SK-N-SH treated with all-trans-retinoic acid at 6 μM for 48 hours (cell line): ENCODE measurements around the gene ARHGAP21.

ENCODE experiments used
- ATAC-seq: fragments of 200-7000 bp; cut with Tn5 transposase; 3 replicates; pipeline ENCODE4 v1.9.1; 2020; ENCODE audit warnings: mild to moderate bottlenecking, moderate library complexity
- BACH2 ChIP-seq: fragments of 250-450 bp; sonication (Bioruptor Pico); IDR thresholded peaks from 2 replicates; pipeline ENCODE4 v1.9.0; 2021; ENCODE audit warnings: mild to moderate bottlenecking, borderline replicate concordance
- CREB5 ChIP-seq: fragments of 250-450 bp; sonication (Bioruptor Pico); IDR thresholded peaks from 2 replicates; pipeline ENCODE4 v1.5.1; 2020; ENCODE audit warnings: low read depth, mild to moderate bottlenecking, moderate library complexity
- CSRNP3 ChIP-seq: fragments of 250-450 bp; sonication (Bioruptor Pico); IDR thresholded peaks from 2 replicates; pipeline ENCODE4 v1.5.1; 2021; ENCODE audit warnings: mild to moderate bottlenecking, moderate library complexity
- ESRRG ChIP-seq: fragments of 250-450 bp; sonication (Bioruptor Pico); IDR thresholded peaks from 2 replicates; pipeline ENCODE4 v1.6.1; 2021; ENCODE audit warnings: mild to moderate bottlenecking
- GLIS3 ChIP-seq: fragments of 250-450 bp; sonication (Bioruptor Pico); IDR thresholded peaks from 2 replicates; pipeline ENCODE4 v1.5.0; 2020; ENCODE audit warnings: mild to moderate bottlenecking, moderate library complexity
- PATZ1 ChIP-seq: fragments of 250-450 bp; sonication (Bioruptor Pico); IDR thresholded peaks from 2 replicates; pipeline ENCODE4 v1.8.0; 2020; ENCODE audit warnings: mild to moderate bottlenecking, moderate library complexity, borderline replicate concordance
- PPARA ChIP-seq: fragments of 250-450 bp; sonication (Bioruptor Pico); IDR thresholded peaks from 2 replicates; pipeline ENCODE4 v1.5.0; 2020; ENCODE audit warnings: mild to moderate bottlenecking, borderline replicate concordance
- RARB ChIP-seq: fragments of 250-450 bp; sonication (Bioruptor Pico); IDR thresholded peaks from 2 replicates; pipeline ENCODE4 v1.8.0; 2021; ENCODE audit warnings: mild to moderate bottlenecking, moderate library complexity
- SNAI2 ChIP-seq: fragments of 250-450 bp; sonication (Bioruptor Pico); IDR thresholded peaks from 2 replicates; pipeline ENCODE4 v1.5.0; 2020; ENCODE audit warnings: mild to moderate bottlenecking, moderate library complexity
- TOX ChIP-seq: fragments of 250-450 bp; sonication (Bioruptor Pico); IDR thresholded peaks from 2 replicates; pipeline ENCODE4 v1.8.0; 2021; ENCODE audit warnings: mild to moderate bottlenecking, moderate library complexity, borderline replicate concordance
- TSHZ2 ChIP-seq: fragments of 250-450 bp; sonication (Bioruptor Pico); IDR thresholded peaks from 2 replicates; pipeline ENCODE4 v1.5.0; 2020; ENCODE audit warnings: mild to moderate bottlenecking, moderate library complexity
- ZC3H10 ChIP-seq: fragments of 250-450 bp; sonication (Bioruptor Pico); IDR thresholded peaks from 2 replicates; pipeline ENCODE4 v1.5.1; 2021; ENCODE audit warnings: mild to moderate bottlenecking, moderate library complexity
- ZFP3 ChIP-seq: fragments of 250-450 bp; sonication (Bioruptor Pico); IDR thresholded peaks from 2 replicates; pipeline ENCODE4 v1.5.0; 2020; ENCODE audit warnings: mild to moderate bottlenecking, moderate library complexity
- ZFP30 ChIP-seq: fragments of 450-650 bp; formaldehyde crosslinking; IDR thresholded peaks from 2 replicates; pipeline ENCODE4 v1.5.0; 2022; ENCODE audit warnings: mild to moderate bottlenecking, moderate library complexity
- ZNF565 ChIP-seq: fragments of 450-650 bp; formaldehyde crosslinking; conservative IDR thresholded peaks from 2 replicates; pipeline ENCODE4 v1.5.0; 2020; ENCODE audit warnings: low read depth, mild to moderate bottlenecking, moderate library complexity
- ZNF70 ChIP-seq: fragments of 450-650 bp; formaldehyde crosslinking; IDR thresholded peaks from 2 replicates; pipeline ENCODE4 v1.5.0; 2020; ENCODE audit warnings: mild to moderate bottlenecking, moderate library complexity

The ARHGAP21 gene

GRCh38 chr10:24597961-24598360, 125.7 kb downstream of the ARHGAP21 start:
- no peak for TF ChIP-seq ZFP30 (CRISPR knock-in tag)
- TF ChIP-seq ZFP3 (CRISPR knock-in tag), result no peak
- no peak for TF ChIP-seq CREB5 (CRISPR knock-in tag)
- no peak for TF ChIP-seq BACH2
- no peak for TF ChIP-seq TOX (CRISPR knock-in tag)
- no peak for TF ChIP-seq SNAI2 (CRISPR knock-in tag)
- TF ChIP-seq PPARA (CRISPR knock-in tag), result no peak
- TF ChIP-seq ZNF70 (CRISPR knock-in tag), result no peak
- TF ChIP-seq ESRRG (CRISPR knock-in tag), result no peak
- TF ChIP-seq ZC3H10, result no peak
- TF ChIP-seq CSRNP3, result no peak
- no peak for TF ChIP-seq RARB (CRISPR knock-in tag)
- no peak for TF ChIP-seq GLIS3 (CRISPR knock-in tag)
- no peak for TF ChIP-seq PATZ1 (CRISPR knock-in tag)

GRCh38 chr10:24597426-24597825, 126.3 kb downstream of the ARHGAP21 start:
- TF ChIP-seq PATZ1 (CRISPR knock-in tag), result no peak
- ATAC-seq, result no peak

More at GRCh38 chr10:24597961-24598360, 125.7 kb downstream of the ARHGAP21 start:
- ATAC-seq, result no peak

GRCh38 chr10:24596217-24596930, 127.3 kb downstream of the ARHGAP21 start:
- TF ChIP-seq TSHZ2 (CRISPR knock-in tag), result no peak
- TF ChIP-seq, all 23 proteins: peak for 0
- ATAC-seq, result no peak

GRCh38 chr10:24590697-24591457, 132.8 kb downstream of the ARHGAP21 start:
- no peak for ATAC-seq
- no peak for TF ChIP-seq ZC3H10
- no peak for TF ChIP-seq RARB (CRISPR knock-in tag)
- no peak for TF ChIP-seq PATZ1 (CRISPR knock-in tag)
- TF ChIP-seq GLIS3 (CRISPR knock-in tag), result no peak
- TF ChIP-seq ZNF565 (CRISPR knock-in tag), result no peak
